GM10248 (cell line): ENCODE data around the gene RAPGEF2.

ENCODE experiments used
- CTCF ChIA-PET: fragments of 300-600 bp; sonication (Branson Sonifier 250); formaldehyde crosslinking; extraction: SDS; loops from one replicate; lab custom pipeline; 2021; ENCODE audit warnings: antibody characterized with exemption; lab: Yijun Ruan, JAX
- POLR2A ChIA-PET: fragments of 350-650 bp; sonication (Branson Sonifier 250); formaldehyde crosslinking; extraction: SDS; loops from one replicate; lab custom pipeline; 2020; ENCODE audit warnings: antibody characterized with exemption; lab: Yijun Ruan, JAX
- DNase-seq: peaks from one replicate; pipeline ENCODE4 v3.0.0; 2012; ENCODE audit errors: extremely low spot score
- TF ChIP-seq, protein P1 (sequence below): IDR thresholded peaks from 2 replicates; pipeline ENCODE4 v1.5.1; 2012; ENCODE audit warnings: mild to moderate bottlenecking, low read depth; ENCODE audit errors: extremely low read depth, missing control alignments, control extremely low read depth

RAPGEF2 gene

DNA sequence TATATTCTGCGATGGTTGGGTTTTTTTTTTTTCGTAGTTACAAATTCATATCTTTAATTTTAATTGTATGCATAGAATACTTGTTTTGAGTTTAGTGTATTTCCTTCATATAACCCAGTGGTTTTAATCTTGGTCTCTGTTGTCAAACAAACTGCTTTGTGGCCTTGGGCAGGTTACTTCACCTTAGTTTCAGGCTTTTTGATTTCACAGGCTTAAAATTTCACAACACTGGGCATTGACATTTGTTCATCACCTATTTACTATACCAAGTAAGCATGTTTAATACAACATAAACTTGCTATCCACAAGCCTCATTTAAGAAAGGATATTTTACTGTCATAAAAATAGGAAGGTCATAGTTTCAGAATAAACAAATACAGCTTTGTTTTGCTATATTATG is 14.7 kb downstream of the RAPGEF2 start:
- no peak for DNase-seq
- TF ChIP-seq, protein P1, sequence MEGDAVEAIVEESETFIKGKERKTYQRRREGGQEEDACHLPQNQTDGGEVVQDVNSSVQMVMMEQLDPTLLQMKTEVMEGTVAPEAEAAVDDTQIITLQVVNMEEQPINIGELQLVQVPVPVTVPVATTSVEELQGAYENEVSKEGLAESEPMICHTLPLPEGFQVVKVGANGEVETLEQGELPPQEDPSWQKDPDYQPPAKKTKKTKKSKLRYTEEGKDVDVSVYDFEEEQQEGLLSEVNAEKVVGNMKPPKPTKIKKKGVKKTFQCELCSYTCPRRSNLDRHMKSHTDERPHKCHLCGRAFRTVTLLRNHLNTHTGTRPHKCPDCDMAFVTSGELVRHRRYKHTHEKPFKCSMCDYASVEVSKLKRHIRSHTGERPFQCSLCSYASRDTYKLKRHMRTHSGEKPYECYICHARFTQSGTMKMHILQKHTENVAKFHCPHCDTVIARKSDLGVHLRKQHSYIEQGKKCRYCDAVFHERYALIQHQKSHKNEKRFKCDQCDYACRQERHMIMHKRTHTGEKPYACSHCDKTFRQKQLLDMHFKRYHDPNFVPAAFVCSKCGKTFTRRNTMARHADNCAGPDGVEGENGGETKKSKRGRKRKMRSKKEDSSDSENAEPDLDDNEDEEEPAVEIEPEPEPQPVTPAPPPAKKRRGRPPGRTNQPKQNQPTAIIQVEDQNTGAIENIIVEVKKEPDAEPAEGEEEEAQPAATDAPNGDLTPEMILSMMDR: no peak
- ChIA-PET CTCF (interaction anchor here (1.2 to 2.7 kb wide), 2 partner anchors 10 to 11 kb away, joined by 3 to 12 read pairs; no protein-coding TSS in a partner anchor), POLR2A (interaction anchor here (0.7 kb wide), 1 partner anchor 62 kb away, joined by 4 read pairs; no protein-coding TSS in a partner anchor)

DNA sequence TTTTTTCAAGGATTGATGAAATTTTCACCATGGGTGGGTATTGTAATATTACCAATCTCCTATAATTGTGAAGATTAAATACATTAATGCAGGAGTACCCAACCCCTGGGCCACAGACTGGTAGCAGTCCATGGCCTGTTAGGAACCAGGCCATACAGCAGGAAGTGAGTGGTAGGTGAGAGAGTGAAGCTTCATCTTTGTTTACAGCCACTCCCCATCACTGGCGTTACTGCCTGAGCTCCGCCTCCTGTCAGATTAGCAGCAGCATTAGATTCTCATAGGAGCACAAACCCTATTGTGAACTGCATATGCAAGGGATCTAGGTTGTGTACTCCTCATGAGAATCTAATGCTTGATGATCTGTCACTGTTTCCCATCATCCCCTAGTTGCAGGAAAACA is 15.1 kb downstream of the RAPGEF2 start:
- ChIA-PET POLR2A (no interaction called here), CTCF (interaction anchor here (1.2 to 2.7 kb wide), 2 partner anchors 11 kb away, joined by 3 to 12 read pairs; no protein-coding TSS in a partner anchor)
- no peak for DNase-seq
- TF ChIP-seq, protein P1: no peak

DNA sequence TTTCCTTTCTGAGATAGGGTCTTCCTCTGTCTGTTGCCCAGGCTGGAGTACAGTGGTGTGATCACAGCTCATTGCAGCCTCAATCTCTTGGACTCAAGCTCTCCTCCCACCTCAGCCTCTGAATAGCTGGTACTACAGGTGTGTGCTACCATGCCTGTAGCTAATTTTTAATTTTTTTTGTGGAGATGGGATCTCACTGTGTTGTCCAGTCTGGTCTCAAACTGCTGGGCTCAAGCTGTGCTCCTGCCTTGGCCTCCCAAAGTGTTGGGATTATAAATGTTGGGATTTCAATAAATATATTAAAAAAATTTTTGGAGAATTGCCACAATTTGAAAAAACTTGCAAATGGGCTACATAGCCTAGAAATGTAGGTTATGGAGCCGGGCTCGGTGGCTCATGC is 18.5 kb downstream of the RAPGEF2 start:
- POLR2A ChIA-PET: interaction anchor here (0.7 kb wide), 1 partner anchor 11 kb away, joined by 4 read pairs; no protein-coding TSS in a partner anchor
- TF ChIP-seq, protein P1: no peak
- no peak for DNase-seq
- CTCF ChIA-PET: interaction anchor here (1.2 to 1.4 kb wide), 7 partner anchors 10 to 270 kb away, joined by 3 to 8 read pairs (median 4); no protein-coding TSS in a partner anchor

DNA sequence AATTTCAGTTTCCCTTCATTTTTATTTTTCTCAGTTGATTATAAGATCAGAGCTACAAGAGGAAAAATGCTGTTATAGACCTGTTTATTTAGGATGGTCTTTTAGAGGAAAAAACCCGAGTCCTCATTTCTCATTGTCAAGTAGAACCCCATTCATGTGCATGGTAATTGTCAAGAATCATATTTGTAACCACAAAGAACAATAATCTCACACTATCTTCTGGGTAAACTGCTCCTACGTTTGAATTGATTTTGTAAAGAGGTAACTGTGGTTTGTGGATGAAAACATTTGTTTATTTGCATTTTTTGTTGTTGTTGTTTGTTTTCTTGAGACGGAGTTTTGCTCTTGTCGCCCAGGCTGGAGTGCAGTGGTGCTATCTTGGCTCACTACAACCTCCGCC is 23.8 kb downstream of the RAPGEF2 start:
- POLR2A ChIA-PET: no interaction called here
- TF ChIP-seq, protein P1: no peak
- DNase-seq: no peak
- CTCF ChIA-PET: no interaction called here

DNA sequence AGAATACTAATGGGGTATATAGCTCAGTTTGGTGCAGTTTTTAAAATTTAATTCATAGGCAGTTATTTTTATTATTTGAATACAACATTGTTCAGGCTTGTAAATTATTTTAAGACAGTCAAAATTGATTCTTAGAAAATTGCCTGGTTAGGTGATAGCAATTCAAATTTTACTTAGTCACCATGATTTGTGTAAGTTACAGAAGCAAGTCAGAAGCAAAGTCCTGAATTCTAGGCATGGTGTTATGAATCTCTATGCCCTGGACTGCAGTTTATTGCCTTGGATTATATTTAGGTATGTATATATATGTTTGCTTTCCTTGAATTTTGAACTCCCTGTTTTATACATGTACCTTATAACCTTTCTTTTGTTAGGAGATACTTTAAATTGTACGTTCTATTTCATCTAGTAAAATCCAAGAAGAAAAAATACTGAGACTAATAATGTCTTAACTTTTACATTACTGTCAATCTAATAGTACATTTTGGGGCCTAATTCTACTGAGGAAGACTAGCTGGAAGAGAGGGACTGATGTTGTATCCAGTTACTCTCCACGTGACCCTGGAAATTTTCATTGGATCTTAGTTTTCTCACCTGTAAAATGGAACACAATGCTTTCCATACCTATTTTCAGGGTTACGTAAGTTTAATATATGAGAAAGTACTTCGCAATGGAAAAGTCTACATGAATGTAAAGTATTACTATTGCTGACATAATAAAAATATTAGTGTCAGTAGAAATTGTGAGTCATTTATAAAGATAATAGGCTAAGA is 25.1 kb downstream of the RAPGEF2 start:
- POLR2A ChIA-PET: no interaction called here
- CTCF ChIA-PET: interaction anchor here (1.0 kb wide), 1 partner anchor 10 kb away, joined by 3 read pairs; no protein-coding TSS in a partner anchor
- TF ChIP-seq, protein P1: no peak
- no peak for DNase-seq

DNA sequence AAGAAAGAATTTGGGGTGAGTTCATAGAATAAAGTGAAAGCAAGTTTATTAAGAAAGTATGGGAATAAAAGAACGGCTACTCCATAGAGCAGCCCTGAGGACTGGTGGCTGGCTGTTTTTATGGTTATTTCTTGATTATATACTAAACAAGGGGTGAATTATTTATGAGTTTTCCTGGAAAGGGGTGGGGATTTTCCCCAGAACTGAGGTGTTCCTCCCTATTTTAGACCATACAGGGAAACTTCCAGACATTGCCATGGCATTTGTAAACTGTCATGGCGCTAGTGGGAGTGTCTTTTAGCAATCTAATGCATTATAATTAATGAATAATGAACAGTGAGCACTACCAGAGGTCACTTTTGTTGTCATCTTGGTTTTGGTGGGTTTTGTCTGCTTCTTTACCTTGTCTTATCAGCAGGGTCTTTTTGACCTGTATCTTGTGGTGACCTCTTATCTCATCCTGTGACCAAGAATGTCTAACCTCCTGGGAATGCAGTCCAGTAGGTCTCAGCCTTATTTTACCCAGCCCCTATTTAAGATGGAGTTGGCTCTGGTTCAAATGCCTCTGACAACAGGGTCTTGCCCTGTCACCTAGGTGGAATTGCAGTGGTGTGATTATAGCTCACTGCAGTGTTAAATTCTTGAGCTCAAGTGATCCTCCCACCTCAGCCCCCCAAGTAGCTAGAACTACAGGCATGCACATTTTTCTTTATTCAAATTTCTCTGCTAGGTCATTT is 27.1 kb downstream of the RAPGEF2 start:
- ChIA-PET POLR2A (no interaction called here), CTCF (interaction anchor here (1.0 to 1.3 kb wide), 2 partner anchors 10 to 14 kb away, joined by 3 read pairs; no protein-coding TSS in a partner anchor)

More for the DNA sequence above, 27.1 kb downstream of the RAPGEF2 start:
- DNase-seq: no peak
- TF ChIP-seq, protein P1: no peak
